Activated naive CD8-positive, alpha-beta T cell treated with anti-CD3 and anti-CD28 coated beads, Interleukin-2, amount 10 ng/mL, durations not matched to agents 7 days and 5 days (primary cell): ENCODE measurements around the gene PPP1R1C. TPM values are rescaled to one million over a fixed set of nuclear protein-coding genes. Genes with fewer than 3 reads are reported as not detected.
A peak's percentile ranks its signal among the peaks of the same experiment; 100 is the strongest.

Experiments used
- ATAC-seq: fragments of 150-1000 bp; cut with Tn5 transposase; one replicate; pipeline ENCODE4 v1.10.0; 2021; ENCODE audit warnings: low read depth, moderate library complexity
- POLR2A ChIA-PET: fragments of 350-600 bp; sonication (Branson Sonifier 250); formaldehyde crosslinking; loops from one replicate; lab custom pipeline; 2021; ENCODE audit warnings: antibody characterized with exemption; lab: Charles Lee
- DNase-seq: peaks from one replicate; pipeline ENCODE4 v3.0.0; 2021
- H3K27ac Mint-ChIP-seq: one replicate; pipeline ENCODE4 v1.8.0; 2022; ENCODE audit warnings: mild to moderate bottlenecking, mixed read lengths
- H3K27me3 Mint-ChIP-seq: one replicate; pipeline ENCODE4 v1.8.0; 2022; ENCODE audit warnings: mild to moderate bottlenecking, moderate library complexity, mixed read lengths
- H3K36me3 Mint-ChIP-seq: one replicate; pipeline ENCODE4 v1.8.0; 2021; ENCODE audit warnings: mild to moderate bottlenecking, mixed read lengths
- H3K4me1 Mint-ChIP-seq: one replicate; pipeline ENCODE4 v1.8.0; 2021; ENCODE audit warnings: mixed read lengths
- H3K4me3 Mint-ChIP-seq: one replicate; pipeline ENCODE4 v1.8.0; 2022; ENCODE audit warnings: mild to moderate bottlenecking, moderate library complexity, mixed read lengths
- H3K9me3 Mint-ChIP-seq: one replicate; pipeline ENCODE4 v1.8.0; 2021; ENCODE audit warnings: mixed read lengths
- total RNA-seq, 2 experiments: library from RNA; stranded (reverse); gene quantifications; one replicate each; pipeline ENCODE4 v1.2.3, GENCODE V29; 2021

PPP1R1C gene
- total RNA-seq: not detected

- no peak within 1 kb of the TSS for H3K4me3 Mint-ChIP-seq
- H3K36me3 Mint-ChIP-seq: no peaks in the 10 kb centered on the region
- peaks cover 3% of the 10 kb centered on the region for H3K27me3 Mint-ChIP-seq
- ATAC-seq: no peak
- no peak for DNase-seq
- POLR2A ChIA-PET: no interaction called here
- no peaks in the 10 kb centered on the region for H3K4me1 Mint-ChIP-seq
- no peak within 1 kb of the TSS for H3K27ac Mint-ChIP-seq
- H3K9me3 Mint-ChIP-seq: no peaks in the 10 kb centered on the region
Observed at GRCh38 chr2:181985632-181986205, at the start of gene PPP1R1C. PPP1R1C (plus strand) TSS chr2:181985853; CDS start chr2:181986111, 258 bp downstream.

GRCh38 chr2:181937473-181937872, 48.2 kb upstream of the PPP1R1C start:
- no peaks in the 10 kb centered on the region for H3K4me1 Mint-ChIP-seq
- POLR2A ChIA-PET: no interaction called here
- no peak for DNase-seq
- H3K36me3 Mint-ChIP-seq: no peaks in the 10 kb centered on the region
- H3K27ac Mint-ChIP-seq: no peak overlapping the region
- no peaks in the 10 kb centered on the region for H3K9me3 Mint-ChIP-seq
- H3K27me3 Mint-ChIP-seq: peaks cover 12% of the 10 kb centered on the region
- no peak overlapping the region for H3K4me3 Mint-ChIP-seq
- no peak for ATAC-seq

GRCh38 chr2:181943411-181944124, 42.1 kb upstream of the PPP1R1C start:
- POLR2A ChIA-PET: no interaction called here
- H3K4me3 Mint-ChIP-seq: no peak overlapping the region
- H3K27me3 Mint-ChIP-seq: peaks cover 34% of the 10 kb centered on the region

GRCh38 chr2:181944164-181944913, 41.3 kb upstream of the PPP1R1C start:
- no peak overlapping the region for H3K4me3 Mint-ChIP-seq
- H3K9me3 Mint-ChIP-seq: peaks cover 2% of the 10 kb centered on the region
- H3K27ac Mint-ChIP-seq: no peak overlapping the region
- DNase-seq: no peak
- no peak for ATAC-seq
- H3K36me3 Mint-ChIP-seq: no peaks in the 10 kb centered on the region
- no peaks in the 10 kb centered on the region for H3K4me1 Mint-ChIP-seq
- H3K27me3 Mint-ChIP-seq: peaks cover 29% of the 10 kb centered on the region
- POLR2A ChIA-PET: no interaction called here

More at GRCh38 chr2:181943411-181944124, 42.1 kb upstream of the PPP1R1C start:
- H3K4me1 Mint-ChIP-seq: no peaks in the 10 kb centered on the region
- H3K27ac Mint-ChIP-seq: no peak overlapping the region
- peaks cover 2% of the 10 kb centered on the region for H3K9me3 Mint-ChIP-seq
- ATAC-seq (no peak), DNase-seq (no peak)
- no peaks in the 10 kb centered on the region for H3K36me3 Mint-ChIP-seq

- no peak overlapping the region for H3K4me3 Mint-ChIP-seq
- peaks cover 29% of the 10 kb centered on the region for H3K27me3 Mint-ChIP-seq
- H3K27ac Mint-ChIP-seq: no peak overlapping the region
- ATAC-seq (no peak), DNase-seq (no peak)
- peaks cover 2% of the 10 kb centered on the region for H3K9me3 Mint-ChIP-seq
- no peaks in the 10 kb centered on the region for H3K4me1 Mint-ChIP-seq
- no peaks in the 10 kb centered on the region for H3K36me3 Mint-ChIP-seq
- POLR2A ChIA-PET: no interaction called here
Observed at GRCh38 chr2:181944914-181945291, 40.8 kb upstream of the PPP1R1C start.

GRCh38 chr2:181946444-181947127, 39.1 kb upstream of the PPP1R1C start:
- no peak overlapping the region for H3K4me3 Mint-ChIP-seq
- POLR2A ChIA-PET: no interaction called here
- DNase-seq (no peak), ATAC-seq (no peak)
- H3K27me3 Mint-ChIP-seq: peaks cover 33% of the 10 kb centered on the region
- H3K27ac Mint-ChIP-seq: no peak overlapping the region
- peaks cover 2% of the 10 kb centered on the region for H3K9me3 Mint-ChIP-seq
- no peaks in the 10 kb centered on the region for H3K4me1 Mint-ChIP-seq
- no peaks in the 10 kb centered on the region for H3K36me3 Mint-ChIP-seq

GRCh38 chr2:181947273-181947672, 38.4 kb upstream of the PPP1R1C start:
- Mint-ChIP-seq H3K27me3 (peaks cover 33% of the 10 kb centered on the region), H3K36me3 (no peaks in the 10 kb centered on the region), H3K4me1 (no peaks in the 10 kb centered on the region), H3K27ac (no peak overlapping the region), H3K9me3 (peaks cover 2% of the 10 kb centered on the region), H3K4me3 (no peak overlapping the region)
- POLR2A ChIA-PET: no interaction called here
- no peak for DNase-seq
- no peak for ATAC-seq

GRCh38 chr2:181948227-181948626, 37.4 kb upstream of the PPP1R1C start:
- Mint-ChIP-seq H3K9me3 (peaks cover 2% of the 10 kb centered on the region), H3K27ac (no peak overlapping the region), H3K36me3 (no peaks in the 10 kb centered on the region), H3K4me3 (no peak overlapping the region), H3K4me1 (no peaks in the 10 kb centered on the region), H3K27me3 (peaks cover 27% of the 10 kb centered on the region)
- ATAC-seq (no peak), DNase-seq (no peak)
- POLR2A ChIA-PET: no interaction called here

GRCh38 chr2:181949047-181949446, 36.6 kb upstream of the PPP1R1C start:
- peaks cover 2% of the 10 kb centered on the region for H3K9me3 Mint-ChIP-seq
- no peaks in the 10 kb centered on the region for H3K36me3 Mint-ChIP-seq
- DNase-seq: no peak
- H3K27ac Mint-ChIP-seq: no peak overlapping the region
- H3K4me1 Mint-ChIP-seq: peaks cover 6% of the 10 kb centered on the region
- ATAC-seq: no peak
- no peak overlapping the region for H3K4me3 Mint-ChIP-seq
- H3K27me3 Mint-ChIP-seq: peaks cover 30% of the 10 kb centered on the region
- POLR2A ChIA-PET: no interaction called here

- no peak overlapping the region for H3K4me3 Mint-ChIP-seq
- H3K4me1 Mint-ChIP-seq: peaks cover 7% of the 10 kb centered on the region
- H3K9me3 Mint-ChIP-seq: no peaks in the 10 kb centered on the region
- no peak overlapping the region for H3K27ac Mint-ChIP-seq
- H3K27me3 Mint-ChIP-seq: peaks cover 11% of the 10 kb centered on the region
- ATAC-seq (no peak), DNase-seq (no peak)
- POLR2A ChIA-PET: no interaction called here
- H3K36me3 Mint-ChIP-seq: no peaks in the 10 kb centered on the region
Observed at GRCh38 chr2:181952404-181953226, 33.0 kb upstream of the PPP1R1C start.

GRCh38 chr2:181953881-181954537, 31.6 kb upstream of the PPP1R1C start:
- Mint-ChIP-seq H3K4me3 (peak overlapping the region; percentile 70), H3K9me3 (no peaks in the 10 kb centered on the region), H3K27me3 (peaks cover 8% of the 10 kb centered on the region), H3K4me1 (peaks cover 7% of the 10 kb centered on the region), H3K36me3 (no peaks in the 10 kb centered on the region), H3K27ac (no peak overlapping the region)
- ATAC-seq (peak; percentile 85), DNase-seq (peak; percentile 47)
- POLR2A ChIA-PET: no interaction called here

- DNase-seq (no peak), ATAC-seq (no peak)
- Mint-ChIP-seq H3K4me1 (peaks cover 7% of the 10 kb centered on the region), H3K4me3 (peak overlapping the region; percentile 70), H3K36me3 (no peaks in the 10 kb centered on the region), H3K27ac (no peak overlapping the region), H3K27me3 (peaks cover 8% of the 10 kb centered on the region), H3K9me3 (no peaks in the 10 kb centered on the region)
- POLR2A ChIA-PET: interaction anchor here (0.7 kb wide), 1 partner anchor 62 kb away, joined by 4 read pairs; no protein-coding TSS in a partner anchor
Observed at GRCh38 chr2:181954538-181954883, 31.1 kb upstream of the PPP1R1C start.
